GM12801 (cell line): ENCODE results near the gene SCARB1.

Experiments
- TF ChIP-seq, protein P1 (sequence below): IDR thresholded peaks from one replicate; pipeline ENCODE4 v1.5.1; 2011; ENCODE audit warnings: control low read depth; ENCODE audit not compliant: insufficient read length; ENCODE audit errors: extremely low read depth

SCARB1 gene

DNA sequence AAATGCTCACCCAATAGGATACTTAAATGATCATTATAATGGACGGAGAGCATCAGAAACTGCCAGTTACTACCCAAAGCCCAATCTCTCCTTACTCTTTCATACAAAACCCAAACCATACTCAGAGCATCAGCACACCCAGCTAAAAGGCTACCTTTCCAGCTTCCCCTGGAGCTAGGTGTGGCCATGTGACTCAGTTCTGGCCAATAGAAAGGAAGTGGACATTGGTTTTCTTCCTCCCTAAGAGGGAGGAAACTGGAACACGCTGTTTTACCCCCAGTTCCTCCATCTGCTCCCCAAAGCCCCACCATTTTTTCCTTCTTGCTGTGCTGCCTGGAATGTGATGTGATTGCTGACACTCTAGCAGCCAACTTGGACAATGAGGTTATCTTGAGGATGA is 50.7 kb downstream of the SCARB1 start:
- TF ChIP-seq, protein P1, sequence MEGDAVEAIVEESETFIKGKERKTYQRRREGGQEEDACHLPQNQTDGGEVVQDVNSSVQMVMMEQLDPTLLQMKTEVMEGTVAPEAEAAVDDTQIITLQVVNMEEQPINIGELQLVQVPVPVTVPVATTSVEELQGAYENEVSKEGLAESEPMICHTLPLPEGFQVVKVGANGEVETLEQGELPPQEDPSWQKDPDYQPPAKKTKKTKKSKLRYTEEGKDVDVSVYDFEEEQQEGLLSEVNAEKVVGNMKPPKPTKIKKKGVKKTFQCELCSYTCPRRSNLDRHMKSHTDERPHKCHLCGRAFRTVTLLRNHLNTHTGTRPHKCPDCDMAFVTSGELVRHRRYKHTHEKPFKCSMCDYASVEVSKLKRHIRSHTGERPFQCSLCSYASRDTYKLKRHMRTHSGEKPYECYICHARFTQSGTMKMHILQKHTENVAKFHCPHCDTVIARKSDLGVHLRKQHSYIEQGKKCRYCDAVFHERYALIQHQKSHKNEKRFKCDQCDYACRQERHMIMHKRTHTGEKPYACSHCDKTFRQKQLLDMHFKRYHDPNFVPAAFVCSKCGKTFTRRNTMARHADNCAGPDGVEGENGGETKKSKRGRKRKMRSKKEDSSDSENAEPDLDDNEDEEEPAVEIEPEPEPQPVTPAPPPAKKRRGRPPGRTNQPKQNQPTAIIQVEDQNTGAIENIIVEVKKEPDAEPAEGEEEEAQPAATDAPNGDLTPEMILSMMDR: no peak

- TF ChIP-seq, protein P1: no peak
Observed at GRCh38 chr12:124812356-124812755, 51.3 kb downstream of the SCARB1 start.

DNA sequence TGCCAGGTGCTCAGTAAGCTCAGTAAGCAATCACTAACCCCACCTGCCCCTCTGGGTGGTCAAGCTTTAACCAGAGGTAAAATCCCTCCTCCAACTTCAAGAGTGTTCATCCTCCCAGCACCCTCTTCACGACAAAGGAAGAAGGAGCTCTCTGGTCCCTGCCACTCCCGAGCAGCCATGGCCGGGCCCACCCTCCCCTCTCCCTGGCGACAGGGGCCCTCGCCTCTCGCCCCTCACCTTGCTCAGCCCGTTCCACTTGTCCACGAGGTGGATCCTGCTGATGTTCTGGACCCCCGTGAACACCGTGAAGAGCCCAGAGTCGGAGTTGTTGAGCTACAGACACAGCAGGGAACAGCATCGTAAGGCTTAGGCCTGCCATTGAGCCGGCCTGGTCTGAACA is 52.0 kb downstream of the SCARB1 start:
- TF ChIP-seq, protein P1: no peak

DNA sequence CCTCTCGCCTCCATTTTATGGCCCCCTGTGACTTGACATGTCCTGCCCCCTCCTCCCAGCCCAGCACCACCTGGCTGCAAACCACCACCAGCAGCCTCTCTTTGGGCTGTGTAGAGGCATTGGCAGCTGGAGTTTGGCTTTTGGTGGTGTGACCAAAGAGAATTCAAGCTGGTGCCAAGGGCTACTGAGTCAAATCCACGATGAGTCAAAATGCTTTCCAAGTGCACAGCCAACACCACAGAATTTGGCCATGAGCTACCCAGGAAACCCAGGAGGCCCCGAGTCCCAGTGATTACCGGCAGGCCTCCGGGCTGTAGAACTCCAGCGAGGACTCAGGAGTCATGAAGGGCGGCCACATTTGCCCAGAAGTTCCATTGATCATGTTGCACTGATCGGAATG is 53.8 kb downstream of the SCARB1 start:
- TF ChIP-seq, protein P1: no peak

DNA sequence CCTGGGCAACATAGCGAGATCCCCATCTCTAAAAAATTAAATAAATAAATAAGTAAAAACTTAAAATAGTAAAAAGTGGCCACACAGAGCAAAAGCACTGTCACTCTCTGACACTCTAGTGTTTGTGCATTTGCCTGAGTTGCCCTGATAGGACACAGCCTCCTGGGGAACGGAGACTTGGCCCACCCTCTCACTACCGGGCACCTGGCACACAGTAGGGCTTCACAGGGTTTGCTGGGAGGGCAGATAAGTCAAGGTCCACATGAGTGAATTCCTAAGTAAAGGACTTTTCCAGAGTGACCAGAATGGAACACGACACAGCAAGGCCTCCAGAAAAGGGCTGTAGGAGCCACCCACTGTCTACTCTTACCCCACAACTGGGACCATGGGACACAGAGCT is 54.3 kb downstream of the SCARB1 start:
- TF ChIP-seq, protein P1: no peak

- TF ChIP-seq, protein P1: no peak
Observed at GRCh38 chr12:124808272-124808671, 55.4 kb downstream of the SCARB1 start.

DNA sequence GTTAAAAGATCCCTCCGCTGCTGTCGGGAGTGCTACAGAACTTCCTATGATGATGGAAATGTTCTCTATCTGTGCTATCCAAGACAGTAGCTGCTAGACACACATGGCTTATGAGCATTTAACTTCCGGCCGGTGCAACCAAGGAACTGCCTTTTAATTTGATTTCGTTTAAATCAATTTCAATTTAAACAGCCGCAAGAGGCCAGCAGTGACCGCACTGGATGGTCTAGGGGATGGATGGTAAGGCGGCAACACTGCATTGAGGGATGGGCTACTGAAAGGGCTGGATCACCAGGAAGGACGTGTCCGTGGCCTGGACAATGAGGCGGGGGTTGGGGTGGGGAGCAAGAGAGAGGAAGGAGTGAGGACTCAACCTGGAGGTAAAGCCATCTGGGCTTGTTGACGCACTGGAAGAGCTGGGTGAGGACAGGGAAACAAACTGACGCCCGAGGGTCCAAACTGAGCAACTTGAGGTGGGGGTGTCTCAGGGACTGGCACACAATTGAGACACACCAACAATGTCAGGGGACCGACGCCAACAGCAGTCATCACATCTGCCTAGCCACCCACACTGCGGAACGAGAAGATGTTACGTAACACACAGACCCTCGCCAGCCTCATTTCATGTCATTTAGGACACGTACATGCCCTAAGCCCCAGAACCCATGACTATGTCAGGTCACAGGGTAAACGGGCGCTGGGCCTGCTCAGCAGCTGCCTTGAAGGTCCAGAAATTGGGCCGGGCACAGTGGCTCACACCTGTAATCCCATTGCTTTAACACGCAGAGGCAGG is 57.6 kb downstream of the SCARB1 start:
- TF ChIP-seq, protein P1: no peak
